Measurements from ENCODE around the gene PDZD4. TPM values are rescaled to one million over a fixed set of nuclear protein-coding genes. Genes with fewer than 3 reads are reported as not detected.

The PDZD4 gene
- total and polyA plus RNA-seq, 2 donors from 2014 or later = 4.7 to 7.0 TPM

DNA sequence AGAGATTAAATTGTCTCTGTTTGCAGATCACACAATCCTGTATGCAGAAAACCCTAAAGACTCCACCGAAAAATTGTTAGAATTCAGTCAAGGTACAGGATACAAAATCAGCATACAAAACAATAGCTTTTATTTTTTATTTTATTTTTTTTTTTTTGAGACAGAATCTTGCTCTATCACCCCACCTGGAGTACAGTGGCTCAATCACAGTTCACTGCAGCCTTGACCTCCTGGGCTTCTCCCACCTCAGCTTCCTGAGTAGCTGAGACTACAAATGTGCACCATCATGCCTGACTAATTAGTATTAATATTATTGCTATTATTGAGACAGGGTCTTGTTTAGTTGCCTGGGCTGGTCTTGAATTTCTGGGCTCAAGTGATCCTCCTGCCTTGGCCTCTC is 75.2 kb downstream of the PDZD4 start:
- DNase-seq (no peak), FAIRE-seq (peak; percentile 11)
- TF ChIP-seq, protein P1, sequence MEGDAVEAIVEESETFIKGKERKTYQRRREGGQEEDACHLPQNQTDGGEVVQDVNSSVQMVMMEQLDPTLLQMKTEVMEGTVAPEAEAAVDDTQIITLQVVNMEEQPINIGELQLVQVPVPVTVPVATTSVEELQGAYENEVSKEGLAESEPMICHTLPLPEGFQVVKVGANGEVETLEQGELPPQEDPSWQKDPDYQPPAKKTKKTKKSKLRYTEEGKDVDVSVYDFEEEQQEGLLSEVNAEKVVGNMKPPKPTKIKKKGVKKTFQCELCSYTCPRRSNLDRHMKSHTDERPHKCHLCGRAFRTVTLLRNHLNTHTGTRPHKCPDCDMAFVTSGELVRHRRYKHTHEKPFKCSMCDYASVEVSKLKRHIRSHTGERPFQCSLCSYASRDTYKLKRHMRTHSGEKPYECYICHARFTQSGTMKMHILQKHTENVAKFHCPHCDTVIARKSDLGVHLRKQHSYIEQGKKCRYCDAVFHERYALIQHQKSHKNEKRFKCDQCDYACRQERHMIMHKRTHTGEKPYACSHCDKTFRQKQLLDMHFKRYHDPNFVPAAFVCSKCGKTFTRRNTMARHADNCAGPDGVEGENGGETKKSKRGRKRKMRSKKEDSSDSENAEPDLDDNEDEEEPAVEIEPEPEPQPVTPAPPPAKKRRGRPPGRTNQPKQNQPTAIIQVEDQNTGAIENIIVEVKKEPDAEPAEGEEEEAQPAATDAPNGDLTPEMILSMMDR (IDR thresholded peaks at IDR 0.05; ENCODE audit: borderline replicate concordance, extremely low read depth, insufficient read depth) = no peak
- H3K36me3 ChIP-seq (ENCODE audit: control insufficient read depth in 2 of 3, insufficient read depth in 3 of 3, low read length in 3 of 3) = no peaks in the 10 kb centered on the region
- H3K9ac ChIP-seq (ENCODE audit: low read length in 3 of 3) = no peak overlapping the region
- no peak overlapping the region for H3K27ac ChIP-seq (ENCODE audit: low read depth in 2 of 2, low read length in 2 of 2)
- intact Hi-C loops (cut with DNase I) = no loop called here
- H3K4me1 ChIP-seq (ENCODE audit: control insufficient read depth in 2 of 3, insufficient read depth in 2 of 3, low read depth in 1 of 3, low read length in 3 of 3) = no peaks in the 10 kb centered on the region
- peaks cover 0 to 1% (median 0%) of the 10 kb centered on the region in 3 donors for H3K9me3 ChIP-seq (ENCODE audit: control insufficient read depth in 2 of 3, insufficient read depth in 1 of 3, low read length in 3 of 3)
- H3K27me3 ChIP-seq (ENCODE audit: control insufficient read depth, insufficient read depth, low read length) = no peaks in the 10 kb centered on the region
- H3K4me3 ChIP-seq (ENCODE audit: low read length in 3 of 3) = no peak overlapping the region

Other genes starting within 250 kb of the PDZD4 start
- 14.6 TPM for gene CCNQ, start 231.4 kb downstream of the PDZD4 start, total RNA-seq
- gene CCNQ, start 231.4 kb downstream of the PDZD4 start, polyA plus RNA-seq (ENCODE audit: insufficient read depth, low read depth, low replicate concordance) = 35.4 TPM
- 4.7 TPM for gene DUSP9, start 183.3 kb downstream of the PDZD4 start, total RNA-seq
- gene DUSP9, start 183.3 kb downstream of the PDZD4 start, polyA plus RNA-seq (ENCODE audit: insufficient read depth, low read depth, low replicate concordance) = 81.4 TPM
- 1.5 TPM for gene PNCK, start 156.7 kb downstream of the PDZD4 start, total RNA-seq
- gene PNCK, start 156.7 kb downstream of the PDZD4 start, polyA plus RNA-seq (ENCODE audit: insufficient read depth, low read depth, low replicate concordance) = 5.5 TPM
- 110 TPM for gene SLC6A8, start 142.6 kb downstream of the PDZD4 start, total RNA-seq
- 79.7 TPM for gene SLC6A8, start 142.6 kb downstream of the PDZD4 start, polyA plus RNA-seq (ENCODE audit: insufficient read depth, low read depth, low replicate concordance)
- gene BCAP31, start 106.2 kb downstream of the PDZD4 start, total RNA-seq = 218 TPM
- 246 TPM for gene BCAP31, start 106.2 kb downstream of the PDZD4 start, polyA plus RNA-seq (ENCODE audit: insufficient read depth, low read depth, low replicate concordance)
- gene ABCD1, start 105.7 kb downstream of the PDZD4 start, total RNA-seq = 13.7 TPM
- 5.2 TPM for gene ABCD1, start 105.7 kb downstream of the PDZD4 start, polyA plus RNA-seq (ENCODE audit: insufficient read depth, low read depth, low replicate concordance)
- gene PLXNB3, start 66.3 kb downstream of the PDZD4 start, total RNA-seq = 5.6 TPM
- gene PLXNB3, start 66.3 kb downstream of the PDZD4 start, polyA plus RNA-seq (ENCODE audit: insufficient read depth, low read depth, low replicate concordance) = 2.2 TPM
- gene SRPK3, start 49.5 kb downstream of the PDZD4 start, total RNA-seq = 1.1 TPM
- 0.58 TPM for gene SRPK3, start 49.5 kb downstream of the PDZD4 start, polyA plus RNA-seq (ENCODE audit: insufficient read depth, low read depth, low replicate concordance)
- 62.1 TPM for gene IDH3G, start 36.2 kb downstream of the PDZD4 start, total RNA-seq
- gene IDH3G, start 36.2 kb downstream of the PDZD4 start, polyA plus RNA-seq (ENCODE audit: insufficient read depth, low read depth, low replicate concordance) = 100 TPM
- gene SSR4, start 35.9 kb downstream of the PDZD4 start, total RNA-seq = 226 TPM
- gene SSR4, start 35.9 kb downstream of the PDZD4 start, polyA plus RNA-seq (ENCODE audit: insufficient read depth, low read depth, low replicate concordance) = 473 TPM
- 71.9 TPM for gene L1CAM, start 55.6 kb upstream of the PDZD4 start, total RNA-seq
- 26.1 TPM for gene L1CAM, start 55.6 kb upstream of the PDZD4 start, polyA plus RNA-seq (ENCODE audit: insufficient read depth, low read depth, low replicate concordance)
- 2.3 TPM for gene AVPR2, start 74.1 kb upstream of the PDZD4 start, total RNA-seq
- 22.1 TPM for gene AVPR2, start 74.1 kb upstream of the PDZD4 start, polyA plus RNA-seq (ENCODE audit: insufficient read depth, low read depth, low replicate concordance)
- gene ARHGAP4, start 95.7 kb upstream of the PDZD4 start, total RNA-seq = 73.0 TPM
- 38.3 TPM for gene ARHGAP4, start 95.7 kb upstream of the PDZD4 start, polyA plus RNA-seq (ENCODE audit: insufficient read depth, low read depth, low replicate concordance)
- gene NAA10, start 104.5 kb upstream of the PDZD4 start, total RNA-seq = 79.3 TPM
- 120 TPM for gene NAA10, start 104.5 kb upstream of the PDZD4 start, polyA plus RNA-seq (ENCODE audit: insufficient read depth, low read depth, low replicate concordance)
- 22.9 TPM for gene RENBP, start 114.1 kb upstream of the PDZD4 start, total RNA-seq
- gene RENBP, start 114.1 kb upstream of the PDZD4 start, polyA plus RNA-seq (ENCODE audit: insufficient read depth, low read depth, low replicate concordance) = 78.2 TPM
- gene HCFC1, start 141.3 kb upstream of the PDZD4 start, total RNA-seq = 54.6 TPM
- gene HCFC1, start 141.3 kb upstream of the PDZD4 start, polyA plus RNA-seq (ENCODE audit: insufficient read depth, low read depth, low replicate concordance) = 13.5 TPM
- 9.6 TPM for gene TMEM187, start 142.2 kb upstream of the PDZD4 start, total RNA-seq
- 12.4 TPM for gene TMEM187, start 142.2 kb upstream of the PDZD4 start, polyA plus RNA-seq (ENCODE audit: insufficient read depth, low read depth, low replicate concordance)
- gene IRAK1, start 189.4 kb upstream of the PDZD4 start, total RNA-seq = 85.3 TPM
- 46.6 TPM for gene IRAK1, start 189.4 kb upstream of the PDZD4 start, polyA plus RNA-seq (ENCODE audit: insufficient read depth, low read depth, low replicate concordance)